Measurements from ENCODE around the gene ULK1.
A peak's percentile ranks its signal among the peaks of the same experiment; 100 is the strongest.

Gene ULK1

GRCh38 chr12:131895640-131896079 lies 1.2 kb downstream of the ULK1 start (continued):
- no peak for TF ChIP-seq ZNF138 (tag by site-specific recombination; IDR thresholded peaks at IDR 0.05; ENCODE audit: borderline replicate concordance)
- TF ChIP-seq ZNF10 (tag by site-specific recombination; IDR thresholded peaks at IDR 0.05): 0 out of 2 replicates have a peak, but pooled peaks have one; percentile 9
- peak; percentile 58; the same call in 1 of the 2 replicates for TF ChIP-seq ZNF423 (tag by site-specific recombination; IDR thresholded peaks at IDR 0.05)

- ChIA-PET CTCF (no interaction called here), POLR2A (interaction anchor here (0.7 to 1.3 kb wide), 2 partner anchors 36 to 332 kb away, joined by 3 to 6 read pairs; no protein-coding TSS in a partner anchor)
- Histone ChIP-seq H3K4me1 (ENCODE audit: control insufficient read depth, insufficient read depth, low read length) (peaks cover 3% of the 10 kb centered on the region; the same call in 1 of the 2 replicates), H3K36me3 (ENCODE audit: control insufficient read depth in 2 of 2, insufficient read depth in 1 of 2, low read length in 2 of 2) (peaks cover 6 to 30% of the 10 kb centered on the region in 2 experiments; a peak in 2 of 3 replicates), H3K4me3 (ENCODE audit: low read depth, low read length) (peak overlapping the region; percentile 73), H3K9me3 (ENCODE audit: control insufficient read depth, insufficient read depth, low read depth, low read length) (no peaks in the 10 kb centered on the region), H3K27ac (ENCODE audit: extremely low read depth, low read depth, low read length) (peak overlapping the region; percentile 70)
- no peak for TF ChIP-seq ZBTB44 (tag by site-specific recombination; IDR thresholded peaks at IDR 0.05)
- no peak for TF ChIP-seq ZNF48 (tag by site-specific recombination; IDR thresholded peaks at IDR 0.05)
- TF ChIP-seq ZNF510 (tag by site-specific recombination; IDR thresholded peaks at IDR 0.05; ENCODE audit: insufficient replicate concordance): no peak
- TF ChIP-seq ZNF610 (tag by site-specific recombination; IDR thresholded peaks at IDR 0.05; ENCODE audit: borderline replicate concordance): no peak
- no peak for TF ChIP-seq ZNF580 (tag by site-specific recombination; IDR thresholded peaks at IDR 0.05)
- TF ChIP-seq ZNF10 (tag by site-specific recombination; IDR thresholded peaks at IDR 0.05): no peak
- TF ChIP-seq ZBTB8A (tag by site-specific recombination; IDR thresholded peaks at IDR 0.05): peak; percentile 73
- 0 out of 2 replicates have a peak, but pooled peaks have one; percentile 9 for TF ChIP-seq WT1 (tag by site-specific recombination; IDR thresholded peaks at IDR 0.05)
- TF ChIP-seq ZBTB20 (tag by site-specific recombination; IDR thresholded peaks at IDR 0.05): peak; percentile 98
- peak; percentile 60; the same call in 1 of the 2 replicates for TF ChIP-seq ZNF600 (tag by site-specific recombination; IDR thresholded peaks at IDR 0.05)
- TF ChIP-seq, protein P1, sequence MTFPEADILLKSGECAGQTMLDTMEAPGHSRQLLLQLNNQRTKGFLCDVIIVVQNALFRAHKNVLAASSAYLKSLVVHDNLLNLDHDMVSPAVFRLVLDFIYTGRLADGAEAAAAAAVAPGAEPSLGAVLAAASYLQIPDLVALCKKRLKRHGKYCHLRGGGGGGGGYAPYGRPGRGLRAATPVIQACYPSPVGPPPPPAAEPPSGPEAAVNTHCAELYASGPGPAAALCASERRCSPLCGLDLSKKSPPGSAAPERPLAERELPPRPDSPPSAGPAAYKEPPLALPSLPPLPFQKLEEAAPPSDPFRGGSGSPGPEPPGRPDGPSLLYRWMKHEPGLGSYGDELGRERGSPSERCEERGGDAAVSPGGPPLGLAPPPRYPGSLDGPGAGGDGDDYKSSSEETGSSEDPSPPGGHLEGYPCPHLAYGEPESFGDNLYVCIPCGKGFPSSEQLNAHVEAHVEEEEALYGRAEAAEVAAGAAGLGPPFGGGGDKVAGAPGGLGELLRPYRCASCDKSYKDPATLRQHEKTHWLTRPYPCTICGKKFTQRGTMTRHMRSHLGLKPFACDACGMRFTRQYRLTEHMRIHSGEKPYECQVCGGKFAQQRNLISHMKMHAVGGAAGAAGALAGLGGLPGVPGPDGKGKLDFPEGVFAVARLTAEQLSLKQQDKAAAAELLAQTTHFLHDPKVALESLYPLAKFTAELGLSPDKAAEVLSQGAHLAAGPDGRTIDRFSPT (tag by site-specific recombination; IDR thresholded peaks at IDR 0.05): peak; percentile 92
- no peak for TF ChIP-seq ZNF121 (tag by site-specific recombination; IDR thresholded peaks at IDR 0.05)
- TF ChIP-seq ZXDB (tag by site-specific recombination; IDR thresholded peaks at IDR 0.05): peak; percentile 47; the same call in 1 of the 2 replicates
- TF ChIP-seq ZNF513 (tag by site-specific recombination; IDR thresholded peaks at IDR 0.05): no peak
- TF ChIP-seq ZNF76 (tag by site-specific recombination; IDR thresholded peaks at IDR 0.05; ENCODE audit: borderline replicate concordance, low read depth): no peak
- TF ChIP-seq ZSCAN16 (tag by site-specific recombination; IDR thresholded peaks at IDR 0.05): peak; percentile 72; the same call in 1 of the 2 replicates
- TF ChIP-seq ZNF692 (tag by site-specific recombination; IDR thresholded peaks at IDR 0.05): peak; percentile 73; the same call in 1 of the 2 replicates
- TF ChIP-seq ZNF747 (tag by site-specific recombination; IDR thresholded peaks at IDR 0.05): no peak
- TF ChIP-seq, protein P2, sequence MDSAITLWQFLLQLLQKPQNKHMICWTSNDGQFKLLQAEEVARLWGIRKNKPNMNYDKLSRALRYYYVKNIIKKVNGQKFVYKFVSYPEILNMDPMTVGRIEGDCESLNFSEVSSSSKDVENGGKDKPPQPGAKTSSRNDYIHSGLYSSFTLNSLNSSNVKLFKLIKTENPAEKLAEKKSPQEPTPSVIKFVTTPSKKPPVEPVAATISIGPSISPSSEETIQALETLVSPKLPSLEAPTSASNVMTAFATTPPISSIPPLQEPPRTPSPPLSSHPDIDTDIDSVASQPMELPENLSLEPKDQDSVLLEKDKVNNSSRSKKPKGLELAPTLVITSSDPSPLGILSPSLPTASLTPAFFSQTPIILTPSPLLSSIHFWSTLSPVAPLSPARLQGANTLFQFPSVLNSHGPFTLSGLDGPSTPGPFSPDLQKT (IDR thresholded peaks at IDR 0.05; ENCODE audit: borderline replicate concordance, low read depth, low read length): no peak
- TF ChIP-seq SALL2 (tag by site-specific recombination; IDR thresholded peaks at IDR 0.05; ENCODE audit: borderline replicate concordance): no peak
- TF ChIP-seq ZEB2 (tag by site-specific recombination; IDR thresholded peaks at IDR 0.05): peak; percentile 66
- TF ChIP-seq KLF7 (tag by site-specific recombination; IDR thresholded peaks at IDR 0.05; ENCODE audit: borderline replicate concordance): 0 out of 2 replicates have a peak, but pooled peaks have one; percentile 6
- peak; percentile 66 for TF ChIP-seq GLIS1 (tag by site-specific recombination; IDR thresholded peaks at IDR 0.05)
- no peak for TF ChIP-seq ZNF433 (tag by site-specific recombination; IDR thresholded peaks at IDR 0.05; ENCODE audit: low read depth)
- TF ChIP-seq ZBTB17 (tag by site-specific recombination; IDR thresholded peaks at IDR 0.05): peak; percentile 44; the same call in 1 of the 2 replicates
Measured at GRCh38 chr12:131896080-131896810, 1.8 kb downstream of the ULK1 start.
